HG02588 (cell line): ENCODE measurements around the gene PRXL2A.
A peak's percentile ranks its signal among the peaks of the same experiment; 100 is the strongest.

Source experiments
- ATAC-seq: cut with Tn5 transposase; IDR thresholded peaks from one replicate; pipeline ENCODE4 v1.9.1; 2021; ENCODE audit warnings: mild to moderate bottlenecking, moderate library complexity; ENCODE audit not compliant: unreplicated experiment

PRXL2A gene

DNA sequence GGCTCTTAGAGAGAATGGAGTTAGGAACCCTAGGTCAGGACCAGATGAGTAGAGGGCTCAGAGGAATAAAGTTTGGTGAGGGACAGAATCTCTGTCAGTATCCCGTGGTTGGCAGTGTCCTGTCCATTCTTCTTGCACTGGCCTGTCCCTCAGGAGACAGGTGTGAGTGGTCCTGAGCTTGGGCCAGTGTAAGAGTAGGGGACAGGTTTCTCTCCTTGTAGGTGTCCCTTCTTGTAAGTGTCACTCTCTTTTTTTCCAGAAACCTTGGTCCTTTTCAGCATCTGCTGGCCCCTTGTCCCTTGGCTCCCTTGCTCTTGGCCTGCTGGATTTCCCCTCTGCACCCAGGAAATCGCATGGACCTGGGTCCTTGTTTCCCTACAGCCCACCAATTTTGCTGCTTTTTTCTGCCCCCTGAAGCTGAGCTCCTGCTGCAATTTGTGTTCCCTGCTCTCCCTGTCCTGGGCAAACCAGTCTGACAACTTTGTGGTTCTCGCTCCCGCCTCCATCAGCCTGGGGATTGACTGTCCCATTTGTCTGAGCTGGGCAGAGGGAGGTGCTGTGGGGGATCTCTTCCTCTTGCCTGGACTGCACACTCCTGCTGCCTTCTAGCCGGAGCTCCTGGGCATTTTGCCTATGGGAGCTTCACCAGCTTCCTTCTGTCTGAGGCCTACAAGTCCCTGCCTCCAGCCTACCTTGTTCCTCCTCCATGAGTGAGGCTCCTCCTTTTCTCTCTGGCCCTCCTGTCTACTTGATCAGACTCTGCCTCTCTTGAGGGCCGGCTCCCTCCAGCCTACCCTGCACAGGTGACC, 52.3 kb downstream of the PRXL2A start:
- no peak for ATAC-seq

DNA sequence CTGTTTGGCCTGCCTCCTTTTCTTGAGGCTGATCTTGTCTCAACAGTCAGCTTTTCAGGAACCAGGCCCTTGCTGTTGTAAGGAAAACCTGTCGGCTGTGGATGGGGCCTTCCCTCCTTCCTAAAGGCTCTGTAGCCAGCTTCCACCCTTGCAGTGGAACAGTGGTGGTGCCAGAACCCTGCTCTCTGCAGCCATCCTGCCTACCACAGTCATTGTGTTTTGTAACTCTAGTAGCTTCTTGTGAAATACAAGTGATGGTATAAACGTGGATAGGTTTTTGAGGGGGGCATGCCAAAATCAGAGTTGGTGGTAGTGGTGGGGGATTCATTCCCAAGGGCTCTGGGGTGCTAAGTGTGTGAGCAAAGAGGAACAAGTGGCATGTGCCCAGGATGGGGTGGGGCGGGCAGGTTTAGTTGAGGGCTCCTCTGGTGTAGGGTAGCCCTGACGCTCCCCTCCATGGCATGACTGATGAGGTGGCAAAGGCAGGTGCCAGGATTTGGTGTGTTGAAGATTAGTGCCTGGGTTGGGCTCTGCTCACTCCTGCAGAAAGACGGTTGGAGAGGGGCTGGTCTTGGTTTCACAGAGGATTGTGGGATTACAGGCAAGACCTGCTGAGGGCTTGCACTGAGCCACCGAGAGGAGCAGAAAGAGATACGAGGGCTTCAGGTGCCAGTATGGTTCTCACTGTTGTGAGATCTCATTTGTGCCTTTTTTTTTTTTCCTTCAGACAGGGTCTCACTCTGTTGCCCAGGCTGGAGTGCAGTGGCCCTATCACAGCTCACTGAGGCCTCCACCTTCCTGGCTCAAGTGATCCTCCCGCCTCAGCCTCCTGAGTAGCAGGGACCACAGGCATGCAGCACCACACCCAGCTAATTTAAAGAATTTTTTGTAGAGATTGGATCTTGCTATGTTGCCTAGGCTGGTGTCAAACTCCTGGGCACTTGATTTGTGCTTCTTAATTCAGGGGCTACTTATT, 53.1 kb downstream of the PRXL2A start:
- ATAC-seq, result no peak

DNA sequence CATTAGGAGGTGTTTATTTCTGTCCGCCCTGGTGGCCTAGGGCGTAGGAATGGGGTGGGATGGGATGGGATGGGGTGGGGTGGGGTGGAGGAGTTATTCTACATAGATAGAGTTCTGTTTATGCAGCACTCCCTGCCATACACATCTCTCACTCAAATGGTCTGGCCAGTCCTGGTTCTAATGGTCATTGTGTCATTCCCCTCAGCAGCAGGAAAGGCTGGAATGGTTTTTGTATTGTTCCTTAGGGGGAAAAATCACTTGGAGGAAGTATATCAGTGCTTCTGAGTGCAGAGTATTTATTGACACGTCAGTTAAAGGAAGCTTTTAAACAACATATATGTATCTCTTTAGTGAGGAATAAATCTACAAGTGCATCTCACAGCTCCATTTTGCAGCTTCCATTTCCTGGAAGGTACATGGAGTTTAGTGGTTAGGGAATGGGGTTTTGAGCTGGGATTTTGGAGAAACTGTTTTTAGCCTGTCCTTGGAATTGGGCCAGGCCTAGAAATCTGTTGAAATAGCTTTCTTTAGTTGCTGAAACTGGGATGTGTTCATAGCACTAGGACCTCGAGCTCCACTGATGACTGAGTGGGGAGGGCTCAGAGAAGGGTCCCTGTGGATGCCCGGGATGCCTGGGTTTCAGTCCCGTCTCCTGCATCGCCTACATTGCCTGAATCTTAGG, 54.1 kb downstream of the PRXL2A start:
- no peak for ATAC-seq

DNA sequence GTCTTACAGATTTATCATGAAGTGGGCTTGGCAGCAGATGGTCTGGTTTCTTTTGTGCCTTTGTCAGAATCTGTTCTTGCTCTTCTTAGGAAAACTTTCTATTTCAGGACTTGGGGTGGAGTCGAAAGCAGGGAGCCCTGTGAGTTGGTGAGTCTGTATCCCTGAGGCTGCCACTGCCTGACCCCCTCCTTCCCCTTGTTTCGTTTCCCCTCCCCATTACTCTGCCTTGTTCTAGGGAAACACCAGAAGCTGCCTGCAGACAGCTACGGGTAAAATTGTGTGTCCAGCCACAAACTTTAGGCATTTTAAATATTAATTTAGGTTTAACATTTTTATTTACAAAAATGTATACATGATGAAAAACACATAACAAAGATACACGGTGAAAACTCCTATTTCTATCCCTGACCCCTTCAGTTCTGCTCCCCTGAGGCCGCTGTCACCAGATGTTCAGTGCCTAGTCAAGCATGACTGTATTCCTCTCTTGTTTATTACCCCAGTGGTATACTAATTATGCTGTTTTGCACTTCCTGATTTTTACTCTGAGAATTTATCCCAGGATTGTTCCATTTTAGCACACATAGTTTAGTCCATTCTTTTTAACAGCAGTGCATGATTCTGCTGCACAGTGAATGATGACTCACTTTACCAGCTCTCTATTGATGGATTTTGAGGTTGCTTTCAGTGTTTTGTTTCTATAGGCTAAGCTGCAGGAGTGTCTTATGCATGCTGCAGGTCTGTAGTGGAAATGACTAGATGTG, 54.8 kb downstream of the PRXL2A start:
- ATAC-seq, result peak; percentile 36

DNA sequence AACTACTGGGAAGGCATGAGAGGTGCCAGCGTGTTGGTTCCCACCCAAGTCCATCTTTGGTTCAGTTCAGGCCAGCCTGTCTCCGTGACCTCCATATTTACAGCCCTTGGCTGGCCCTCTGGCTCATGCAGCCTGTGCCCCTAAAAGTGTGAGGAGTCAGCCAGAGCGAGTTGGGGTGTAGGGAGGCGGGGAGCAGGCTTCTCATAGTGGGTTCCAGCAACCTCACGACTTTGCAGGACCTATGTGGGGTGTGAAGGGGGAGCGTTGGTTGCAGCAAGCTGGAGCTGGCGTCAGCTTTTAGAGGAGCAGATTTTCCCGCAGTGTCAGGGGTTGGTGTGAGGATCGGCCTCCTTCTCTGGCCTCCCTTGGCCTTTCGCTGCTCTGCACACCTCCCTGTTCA, 55.5 kb downstream of the PRXL2A start:
- no peak for ATAC-seq

DNA sequence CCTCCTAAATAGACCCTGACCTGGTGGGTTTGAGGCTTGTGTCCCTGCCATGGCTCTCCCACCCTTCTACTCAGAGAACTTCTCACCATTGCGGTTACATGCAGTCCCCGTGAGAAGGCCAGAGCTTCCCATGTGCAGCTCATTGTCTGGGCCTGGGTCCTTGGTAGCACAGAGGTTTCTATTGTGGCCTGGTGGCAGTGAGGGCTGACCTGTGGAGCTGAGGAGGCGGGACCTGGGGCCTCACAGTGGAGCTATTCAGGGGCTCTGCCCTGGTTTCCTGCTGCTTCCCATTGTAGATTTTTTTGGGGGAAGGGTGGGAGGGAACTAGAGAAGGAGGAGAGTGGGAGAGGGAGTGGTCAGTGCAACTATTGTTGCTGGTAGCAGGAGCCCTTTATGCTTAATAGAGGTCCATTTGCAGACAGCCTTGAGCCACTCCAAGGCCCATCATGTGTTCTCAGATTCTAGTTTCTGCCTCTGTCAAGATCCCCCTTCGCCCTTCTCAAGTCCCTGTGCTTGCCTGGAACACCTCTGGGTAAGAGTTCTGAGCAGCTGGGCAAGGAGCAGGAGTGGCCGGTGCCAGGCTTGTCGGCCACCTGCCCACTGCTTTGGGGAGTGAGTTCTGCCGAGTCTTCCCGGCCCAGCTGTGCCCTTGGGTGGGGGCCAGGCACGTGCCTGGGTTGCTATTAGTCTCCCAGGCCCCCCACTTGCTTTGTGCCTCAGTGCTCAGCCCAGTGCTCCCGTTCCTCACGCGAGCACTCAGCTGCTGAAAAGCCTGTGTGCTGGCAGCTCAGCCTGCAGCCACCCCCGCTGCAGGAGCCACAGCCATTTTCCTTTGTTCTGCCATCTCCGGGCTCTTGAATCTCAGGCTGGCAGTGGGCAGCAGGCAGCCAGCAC, 56.5 kb downstream of the PRXL2A start:
- ATAC-seq, result no peak

DNA sequence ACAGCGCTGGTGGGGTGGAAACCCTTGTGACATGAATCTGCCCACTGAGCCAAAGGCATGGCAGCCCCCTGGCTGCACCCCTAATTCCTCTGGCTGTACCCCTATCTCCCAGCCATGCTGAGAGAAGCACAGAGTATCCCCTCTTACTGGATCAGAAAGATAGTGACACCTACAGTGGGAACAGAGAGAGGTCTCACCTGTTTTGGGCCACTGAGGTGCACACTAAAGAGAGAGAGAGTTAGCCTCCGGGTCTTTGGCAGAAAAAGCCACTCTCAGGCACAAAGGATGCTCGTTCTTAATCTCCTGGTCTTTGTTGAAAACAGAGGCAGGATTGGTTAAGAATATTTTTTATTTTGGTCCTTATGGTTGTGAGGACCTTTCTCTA, 57.1 kb downstream of the PRXL2A start:
- no peak for ATAC-seq

DNA sequence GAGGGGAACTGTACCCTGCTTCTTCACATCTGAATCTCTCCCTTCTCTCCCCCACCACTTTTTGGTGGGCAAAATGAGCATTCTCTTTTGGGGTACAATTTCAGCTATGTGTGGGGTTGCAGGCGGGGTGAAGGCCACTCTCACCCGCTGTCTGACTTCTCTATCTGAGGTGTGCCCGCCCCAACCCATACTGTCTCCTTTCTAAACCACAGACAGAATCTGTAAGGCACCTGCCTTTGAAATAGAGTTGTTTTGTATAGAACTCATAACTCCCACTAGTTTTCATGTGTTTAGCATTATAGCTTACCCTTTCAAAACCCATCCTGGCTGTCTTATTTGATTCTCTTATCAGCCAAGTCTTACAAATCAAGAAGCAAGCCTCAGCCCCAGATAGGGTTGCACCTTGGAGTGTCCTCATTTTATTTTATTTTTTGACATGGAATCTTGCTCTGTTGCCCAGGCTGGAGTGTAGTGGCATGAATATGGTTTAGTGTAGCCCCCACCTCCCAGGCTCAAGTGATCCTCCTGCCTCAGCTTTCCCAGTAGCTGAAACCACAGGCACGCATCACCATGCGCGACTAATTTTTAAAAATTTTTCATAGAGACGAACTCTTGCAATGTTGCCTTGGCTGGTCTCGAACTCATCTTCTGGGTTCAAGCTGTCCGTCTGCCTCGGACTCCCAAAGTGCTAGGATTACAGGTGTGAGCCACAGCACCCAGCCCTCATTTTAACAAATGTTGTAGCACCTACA, 57.7 kb downstream of the PRXL2A start:
- no peak for ATAC-seq

DNA sequence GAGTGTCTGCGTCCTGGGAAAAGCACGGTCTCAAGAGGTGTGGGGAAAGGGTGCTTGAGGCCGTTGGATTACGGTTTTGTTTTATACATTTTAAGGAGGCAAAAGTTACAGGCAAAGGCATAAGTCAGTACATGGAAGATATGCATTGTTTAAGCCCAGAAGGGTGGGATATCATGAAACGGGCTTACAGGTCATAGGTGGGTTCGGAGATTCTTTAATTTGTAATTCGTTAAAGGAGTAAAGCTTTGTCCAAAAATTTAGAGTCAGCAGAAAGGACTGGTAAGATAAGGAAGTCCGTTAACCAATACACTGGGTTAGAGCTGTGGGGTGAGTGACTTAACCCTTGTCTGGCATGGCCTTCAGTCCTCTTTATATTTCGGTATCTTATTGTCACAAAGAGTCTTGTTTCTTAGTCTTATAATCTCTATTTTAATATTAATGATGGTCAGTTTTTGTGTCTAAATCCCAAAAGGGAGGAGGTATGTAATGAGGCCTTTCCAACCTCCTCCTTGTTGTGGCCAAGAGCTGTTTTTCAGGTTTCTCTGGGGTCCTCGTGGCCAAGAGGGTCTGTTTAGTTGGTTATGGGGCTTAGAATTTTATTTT, 58.5 kb downstream of the PRXL2A start:
- ATAC-seq, result no peak

DNA sequence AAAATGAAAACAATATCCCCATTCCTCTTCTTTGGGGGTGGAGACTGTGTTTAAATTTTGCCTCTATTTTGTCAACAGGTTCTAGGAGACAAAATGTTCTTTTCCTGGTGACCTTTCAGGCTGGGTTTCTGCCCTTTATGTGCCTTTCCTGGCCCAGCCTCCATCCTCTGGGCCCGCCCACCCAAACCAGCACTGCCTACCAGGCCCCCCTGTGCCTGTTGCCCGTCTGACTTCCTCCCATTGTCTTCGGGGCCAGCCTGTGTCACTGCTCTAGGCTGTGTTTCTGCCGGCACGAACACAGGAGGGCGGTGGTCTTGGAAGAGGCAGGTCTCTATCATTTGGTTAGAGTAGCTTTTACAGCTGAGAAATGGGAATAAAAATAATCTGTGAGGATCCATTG, 59.7 kb downstream of the PRXL2A start:
- no peak for ATAC-seq

DNA sequence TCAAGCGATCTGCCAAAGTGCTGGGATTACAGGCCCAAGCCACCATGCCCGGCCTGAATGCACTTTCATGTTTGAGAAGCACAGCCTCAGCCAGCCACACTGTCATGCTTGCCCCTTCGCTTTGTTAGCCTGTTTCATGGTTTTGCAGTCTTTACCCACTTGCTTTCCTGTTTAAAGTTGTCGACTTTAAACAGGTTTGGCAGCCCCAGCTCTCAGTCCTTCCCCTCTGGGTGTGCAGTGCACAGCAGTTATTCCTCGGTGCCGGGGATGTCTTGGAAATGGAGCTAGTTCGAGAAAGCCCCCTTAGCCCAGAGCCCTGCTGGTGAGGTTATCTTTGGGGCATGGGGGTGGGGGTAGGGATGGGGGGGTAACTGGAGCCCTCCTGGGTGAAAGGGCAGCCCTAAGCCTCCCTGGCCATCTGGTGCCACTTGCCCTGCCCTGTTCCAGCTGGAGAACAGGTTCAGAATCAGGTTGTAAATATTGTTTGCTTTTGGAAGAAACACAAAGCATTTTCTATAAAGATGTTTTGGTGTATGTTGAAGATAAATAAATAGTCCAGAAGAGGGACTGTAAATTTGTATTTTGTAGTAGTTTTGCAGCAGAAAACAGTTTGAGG, 60.6 kb downstream of the PRXL2A start:
- no peak for ATAC-seq

DNA sequence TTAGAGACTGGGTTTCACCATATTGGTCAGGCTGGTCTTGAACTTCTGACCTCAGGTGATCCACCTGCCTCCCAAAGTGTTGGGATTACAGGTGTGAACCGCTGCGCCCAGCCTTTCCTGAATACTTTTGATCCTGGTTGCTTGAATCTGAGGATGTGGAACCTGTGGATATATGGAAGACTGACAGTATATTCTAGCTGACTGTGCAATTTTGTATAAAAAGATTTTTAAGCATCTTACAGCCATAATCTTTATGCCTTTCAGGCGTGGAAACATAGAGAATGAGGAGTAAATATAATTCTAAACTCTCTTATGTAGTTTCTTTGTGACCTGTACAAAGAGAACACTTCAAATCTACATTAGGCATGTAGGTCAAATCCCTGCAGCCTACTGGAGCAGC, 61.9 kb downstream of the PRXL2A start:
- ATAC-seq, result no peak

DNA sequence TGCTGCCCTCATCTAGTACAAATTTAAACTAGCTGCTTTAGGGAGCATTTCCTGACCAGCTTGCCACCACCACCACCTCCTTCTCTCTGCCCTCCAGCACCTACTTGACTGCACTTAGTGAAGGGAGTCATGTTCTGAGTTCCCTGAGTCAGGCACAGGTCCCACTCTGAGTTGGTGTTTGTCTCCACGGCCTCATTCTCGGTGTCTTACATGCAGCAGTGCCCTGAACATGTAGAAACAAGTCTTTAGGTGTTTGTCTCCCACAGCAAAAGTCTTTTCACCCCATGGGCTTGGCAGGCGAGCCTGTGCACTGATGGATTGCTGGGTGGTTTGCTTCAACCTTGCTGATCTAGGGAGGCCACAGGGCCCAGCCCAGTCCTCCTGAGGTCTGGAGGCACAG, 62.6 kb downstream of the PRXL2A start:
- no peak for ATAC-seq

DNA sequence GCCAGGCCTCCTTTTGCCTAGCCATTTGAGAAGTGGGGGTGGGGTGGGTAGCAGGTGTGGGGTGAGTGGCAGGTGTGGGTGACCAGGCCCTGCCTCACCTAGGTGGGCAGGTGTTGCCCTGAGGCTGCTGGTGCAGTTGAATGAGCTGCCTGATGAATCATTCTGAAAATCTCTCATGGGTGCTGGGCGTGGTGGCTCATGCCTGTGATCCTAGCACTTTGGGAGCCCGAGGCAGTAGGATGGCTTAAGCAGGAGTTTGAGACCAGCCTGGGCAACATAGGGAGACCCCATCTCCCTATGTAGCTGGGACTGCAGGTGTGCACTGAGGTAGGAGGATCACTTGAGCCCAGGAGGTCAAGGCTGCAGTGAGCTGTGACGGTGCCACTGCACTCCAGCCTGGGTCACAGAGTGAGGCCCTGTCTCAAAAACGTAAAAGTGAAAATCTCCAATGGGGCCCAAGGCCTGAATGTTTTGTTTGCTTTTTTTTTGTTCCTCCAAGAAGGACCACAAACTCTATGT, 63.4 kb downstream of the PRXL2A start:
- ATAC-seq, result peak; percentile 61

DNA sequence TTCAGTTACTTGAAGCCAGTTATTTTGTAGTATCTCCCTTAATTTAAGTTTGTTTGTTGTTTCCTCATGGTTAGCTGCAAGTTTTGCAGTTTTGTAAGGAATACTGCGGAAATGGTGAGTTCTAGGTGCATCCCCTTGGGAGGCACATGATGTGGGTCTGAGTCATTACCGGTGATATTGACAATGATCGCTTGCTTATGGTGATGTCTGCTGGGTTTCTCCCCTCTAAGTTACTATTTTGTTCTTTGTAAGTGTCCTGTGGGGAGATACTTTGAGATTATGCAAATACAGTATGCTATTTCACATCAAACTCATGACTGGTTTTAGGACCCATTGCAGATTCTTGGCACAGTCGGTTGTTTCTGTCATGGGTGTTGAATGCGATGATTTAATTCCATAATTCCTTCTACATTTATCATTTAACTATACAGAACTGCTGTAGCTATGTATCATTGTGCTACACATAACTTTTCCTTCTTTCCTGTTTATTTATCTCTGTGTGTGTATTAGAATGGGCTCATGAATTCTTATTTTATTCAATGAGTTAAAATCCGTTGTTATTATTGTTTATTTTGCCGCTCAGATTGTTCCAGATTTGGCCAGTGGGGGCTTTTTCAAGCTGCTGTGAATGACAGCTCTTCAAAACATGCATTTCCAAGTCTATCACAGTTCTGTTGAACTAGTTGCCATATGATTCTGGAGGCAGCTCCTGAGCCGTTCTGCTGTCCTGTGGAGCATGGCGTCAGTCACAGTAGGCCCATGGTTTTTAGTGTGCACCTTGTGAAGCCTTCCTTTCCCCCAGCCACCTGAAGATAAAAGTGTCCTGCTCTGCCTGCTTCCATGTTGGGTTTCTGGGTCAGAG, 64.1 kb downstream of the PRXL2A start:
- ATAC-seq, result peak; percentile 91

DNA sequence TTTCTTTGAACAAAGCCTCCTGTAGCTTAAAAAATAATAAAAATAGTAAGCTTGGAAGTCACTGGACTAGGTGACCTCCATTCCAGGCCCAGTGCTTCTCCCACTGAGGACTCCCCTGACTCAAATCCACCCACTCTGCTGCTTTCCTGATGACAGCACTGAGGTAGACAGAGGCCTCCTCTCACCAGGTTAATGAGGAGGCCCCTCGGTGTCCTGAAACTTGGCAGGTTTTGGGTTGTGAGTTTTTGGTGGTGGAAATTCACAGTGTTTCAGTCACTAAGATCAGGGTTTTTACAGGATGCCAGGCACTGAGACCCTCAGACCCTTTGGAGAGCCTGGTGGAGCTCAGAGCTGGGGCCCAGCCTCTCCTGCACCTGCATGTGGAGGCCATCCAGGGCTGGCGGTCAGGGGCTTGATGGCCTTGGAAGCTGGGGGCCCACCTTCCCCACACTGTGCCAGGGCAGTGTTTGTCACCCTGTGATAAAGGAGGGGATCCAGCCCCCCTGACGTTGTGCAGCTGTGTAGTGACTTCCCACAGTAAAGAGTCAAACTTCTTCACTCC, 64.8 kb downstream of the PRXL2A start:
- ATAC-seq, result no peak
